GM18858 (cell line): ENCODE results near the gene TMEM140.
A peak's percentile ranks its signal among the peaks of the same experiment; 100 is the strongest.
"Not testable (repeated sequence)": the region's sequence is repeated elsewhere in the genome, so short reads cannot be mapped to it uniquely, and the experiment has no call there.

ENCODE experiments used
- ATAC-seq: cut with Tn5 transposase; IDR thresholded peaks from one replicate; pipeline ENCODE4 v1.9.1; 2021; ENCODE audit not compliant: unreplicated experiment

The TMEM140 gene

DNA sequence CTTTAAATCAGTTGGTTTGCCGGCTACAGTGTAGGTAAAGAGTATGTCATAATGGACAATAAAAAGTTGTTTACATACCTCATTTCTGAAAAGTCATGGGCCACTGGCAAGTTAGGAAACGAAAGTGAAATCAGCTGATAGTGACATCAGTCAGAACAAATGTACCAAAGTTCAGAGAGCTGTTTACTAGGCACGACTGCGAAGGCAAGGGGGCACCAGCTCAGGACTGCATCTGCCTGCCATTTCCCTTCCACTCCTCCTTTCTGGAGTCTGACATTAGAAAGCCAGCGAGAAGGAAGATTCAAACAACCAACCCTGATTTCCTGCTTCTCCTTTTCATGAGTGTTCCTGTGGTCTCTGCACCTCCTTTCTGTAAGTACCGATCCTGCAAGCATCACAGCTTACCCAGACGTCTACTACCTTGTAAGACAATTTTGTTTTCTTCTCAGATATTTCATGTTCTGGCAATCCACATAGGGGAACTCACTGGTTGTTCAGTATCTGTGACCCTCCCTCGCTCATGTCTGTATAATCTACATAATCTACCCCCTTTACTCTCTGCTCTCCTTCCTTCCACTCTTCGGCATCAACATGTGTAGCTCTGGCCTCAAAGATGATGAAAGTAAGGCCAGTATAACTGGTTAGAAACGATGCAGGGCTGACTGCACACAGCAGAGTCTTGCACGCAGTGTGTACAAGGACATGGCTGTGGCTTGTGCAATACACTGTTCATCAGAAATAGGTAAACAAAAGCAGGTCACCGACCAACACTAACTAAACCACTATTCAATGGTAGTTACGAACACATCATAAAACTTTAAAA lies at the start of gene TMEM140:
Gene TMEM140 (plus strand): TSS at position 174 of the 823 bp plus-strand sequence. CDS start 16,370 bp downstream, outside the sequence.
- peak; percentile 57 for ATAC-seq

DNA sequence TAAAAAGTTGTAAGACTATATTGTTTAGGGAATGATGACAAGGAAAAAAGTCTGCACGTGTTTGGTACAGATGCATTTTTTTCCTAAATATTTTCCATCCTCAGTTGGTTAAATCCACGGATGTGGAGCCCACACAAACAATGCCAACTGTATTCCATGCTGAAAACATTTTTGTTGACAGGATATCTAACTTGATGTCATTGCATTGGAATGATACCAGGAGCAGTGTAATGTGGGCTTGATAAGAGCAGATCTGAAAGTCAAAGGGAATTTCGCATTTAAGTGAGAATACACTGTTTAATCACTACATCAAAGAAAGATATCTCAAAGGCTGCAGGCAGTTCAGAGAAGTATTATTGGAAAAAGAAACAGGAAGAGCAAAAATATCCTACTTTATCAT lies 49.5 kb upstream of the TMEM140 start:
- ATAC-seq: no peak

DNA sequence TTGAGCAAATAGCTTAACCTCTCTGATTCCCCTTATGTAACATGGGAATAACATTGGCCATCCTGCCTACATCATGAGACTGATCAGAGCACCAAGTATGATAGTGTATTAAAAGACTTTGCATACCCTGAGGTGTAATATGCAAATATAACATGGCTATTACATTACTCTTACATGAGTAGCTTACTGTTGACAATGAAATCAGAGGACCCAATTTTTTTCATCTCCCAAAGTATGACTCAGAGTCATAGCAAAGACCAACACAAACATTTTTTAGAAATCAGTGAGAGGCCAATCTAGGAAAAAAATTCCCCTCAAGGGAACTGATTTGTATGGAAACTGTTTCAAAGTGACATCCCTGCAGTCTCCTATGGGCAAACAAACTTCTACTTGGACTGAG lies 47.0 kb upstream of the TMEM140 start:
- ATAC-seq: no peak

DNA sequence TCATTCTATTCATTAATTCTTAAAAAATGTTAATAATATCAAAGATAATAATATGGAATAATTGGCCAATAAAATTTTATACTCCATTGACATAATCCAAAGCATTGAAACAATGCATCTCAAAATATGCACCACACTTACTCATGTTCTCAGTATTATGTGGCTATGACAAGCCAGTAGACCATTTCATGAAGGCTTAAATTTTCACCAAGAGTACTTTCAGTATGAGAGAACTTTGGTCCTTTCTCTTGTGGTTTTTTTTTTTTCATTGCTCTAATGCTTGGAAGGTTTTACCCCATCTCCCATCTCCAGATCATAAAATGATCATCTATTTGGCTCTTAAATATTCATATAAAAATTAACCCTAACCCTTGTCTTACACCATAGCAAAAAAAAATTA lies 45.5 kb upstream of the TMEM140 start:
- peak; percentile 97 for ATAC-seq

DNA sequence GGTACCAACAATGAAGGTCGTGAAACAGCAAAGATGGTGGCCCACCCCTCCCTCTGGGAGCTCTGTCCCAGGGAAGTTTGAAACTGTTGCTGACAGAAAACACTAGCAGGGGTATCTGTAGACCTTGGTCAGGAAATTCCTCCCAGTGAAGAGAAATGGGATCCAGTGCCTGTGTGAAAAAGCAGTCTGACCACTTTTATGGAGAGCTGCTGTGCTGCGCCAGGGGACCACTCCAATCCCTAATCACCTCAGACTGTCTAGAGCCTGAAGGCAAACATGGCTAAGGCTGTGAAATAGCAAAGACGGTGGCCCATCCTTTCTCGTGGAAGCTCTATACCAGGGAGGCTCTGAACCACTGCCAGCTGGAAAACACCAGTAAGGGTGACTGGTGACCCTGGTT lies 38.3 kb upstream of the TMEM140 start:
- no peak for ATAC-seq

DNA sequence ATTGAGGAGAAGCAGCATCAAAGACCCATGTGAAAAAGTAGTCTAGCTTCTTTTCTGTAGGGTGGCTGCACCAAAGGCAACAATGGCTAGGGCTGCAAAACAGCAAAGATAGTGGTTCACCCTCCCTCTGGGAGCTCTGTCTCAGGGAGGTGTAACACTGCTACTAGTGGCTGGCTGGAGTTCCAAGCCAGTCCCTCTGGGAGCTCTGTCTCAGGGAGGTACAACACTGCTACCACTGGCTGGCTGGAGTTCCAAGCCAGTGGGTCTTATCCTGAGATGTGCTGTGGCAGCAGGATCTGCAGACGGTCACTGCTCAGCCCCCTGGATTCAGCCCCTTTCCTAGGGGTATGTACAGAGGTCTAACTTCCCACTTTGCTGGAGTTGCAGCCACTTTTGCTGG lies 37.9 kb upstream of the TMEM140 start:
- no peak for ATAC-seq

DNA sequence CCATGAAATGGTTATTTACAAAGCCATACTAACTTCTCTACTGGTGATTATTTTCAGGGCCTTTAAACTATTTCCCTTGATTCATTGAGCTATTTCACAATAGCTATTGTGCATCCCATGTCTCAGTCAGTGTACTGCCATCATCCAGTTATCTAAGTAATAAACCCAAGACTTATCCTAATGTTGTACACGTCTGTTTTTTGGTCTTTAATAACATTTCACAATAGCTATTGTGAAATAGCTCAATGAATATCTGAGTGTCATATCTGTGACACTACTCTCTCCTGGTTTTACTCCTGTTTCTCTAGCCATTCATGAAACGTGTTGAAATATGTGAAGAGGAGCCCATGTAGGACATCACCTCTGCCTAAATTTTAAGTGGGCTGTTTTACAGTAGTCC lies 36.5 kb upstream of the TMEM140 start:
- ATAC-seq: no peak

DNA sequence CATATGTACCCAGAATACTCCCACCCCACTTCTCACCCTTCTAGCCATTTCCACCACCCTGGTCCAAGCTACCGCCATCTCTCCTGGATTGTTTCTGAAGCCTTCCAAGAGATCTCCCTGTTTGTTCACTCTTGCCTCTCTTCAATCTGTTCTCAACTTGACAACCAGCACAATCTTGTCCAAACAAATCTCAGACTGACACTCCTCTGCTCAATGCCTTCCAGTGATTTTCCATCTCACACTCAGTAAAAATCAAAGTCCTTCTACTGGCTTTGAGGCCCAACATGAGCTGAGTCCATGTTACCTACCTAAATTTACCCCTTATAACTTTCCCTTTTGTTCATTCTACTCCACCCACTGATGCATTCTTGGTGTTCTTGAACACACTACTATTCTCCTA lies 33.2 kb upstream of the TMEM140 start:
- ATAC-seq: no peak

DNA sequence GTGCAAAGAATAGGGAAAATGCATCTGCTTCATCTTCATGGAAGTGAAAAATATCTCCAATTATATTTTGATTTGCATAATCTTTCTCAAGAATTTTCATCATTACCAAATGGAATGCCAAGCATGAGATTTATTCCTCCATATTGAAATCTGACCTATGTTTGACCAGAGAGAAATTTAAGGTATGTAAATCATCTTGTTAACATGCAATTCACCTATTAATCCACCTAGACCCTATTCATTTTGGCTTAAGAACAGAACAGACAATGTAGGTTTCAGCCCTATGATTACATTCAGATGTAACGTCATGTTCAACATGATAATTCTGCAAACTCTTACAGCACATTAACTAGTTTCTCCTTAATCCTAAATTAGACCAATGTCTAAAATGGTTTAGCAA lies 30.8 kb upstream of the TMEM140 start:
- ATAC-seq: no peak

DNA sequence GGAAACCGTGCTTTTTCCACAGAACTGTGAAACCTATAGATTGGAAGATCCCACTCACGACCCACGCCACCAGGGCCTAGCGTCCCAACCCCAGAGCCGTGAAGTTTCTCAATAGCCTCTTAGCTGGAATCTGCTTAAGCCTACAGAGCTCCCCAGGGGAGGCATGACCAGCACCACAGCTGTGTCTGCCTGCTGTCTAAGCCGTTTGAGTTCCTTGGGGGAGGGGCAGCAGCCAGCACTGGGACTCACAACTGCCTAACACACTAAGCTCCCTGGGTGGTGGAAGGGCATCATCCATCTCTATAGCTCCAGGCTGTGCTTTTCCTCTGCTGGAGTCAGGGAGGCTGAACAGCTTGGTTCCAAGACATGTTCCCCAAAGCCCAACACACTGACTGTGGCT lies 26.0 kb upstream of the TMEM140 start:
- ATAC-seq: no peak

DNA sequence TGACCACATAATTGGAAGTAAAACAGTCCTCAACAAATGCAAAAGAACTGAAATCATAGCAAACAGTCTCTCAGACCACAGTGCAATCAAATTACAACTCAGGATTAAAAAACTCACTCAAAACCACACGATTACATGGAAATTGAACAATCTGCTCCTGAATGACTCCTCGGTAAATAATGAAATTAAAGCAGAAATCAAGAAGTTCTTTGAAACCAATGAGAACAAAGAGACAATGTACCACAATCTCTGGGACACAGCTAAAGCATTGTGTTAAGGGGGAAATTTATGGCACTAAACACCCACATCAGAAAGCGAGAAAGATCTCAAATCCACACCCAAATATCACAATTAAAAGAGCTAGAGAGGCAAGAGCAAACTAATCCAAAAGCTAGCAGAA lies 23.2 kb upstream of the TMEM140 start:
- ATAC-seq: not testable (repeated sequence)

DNA sequence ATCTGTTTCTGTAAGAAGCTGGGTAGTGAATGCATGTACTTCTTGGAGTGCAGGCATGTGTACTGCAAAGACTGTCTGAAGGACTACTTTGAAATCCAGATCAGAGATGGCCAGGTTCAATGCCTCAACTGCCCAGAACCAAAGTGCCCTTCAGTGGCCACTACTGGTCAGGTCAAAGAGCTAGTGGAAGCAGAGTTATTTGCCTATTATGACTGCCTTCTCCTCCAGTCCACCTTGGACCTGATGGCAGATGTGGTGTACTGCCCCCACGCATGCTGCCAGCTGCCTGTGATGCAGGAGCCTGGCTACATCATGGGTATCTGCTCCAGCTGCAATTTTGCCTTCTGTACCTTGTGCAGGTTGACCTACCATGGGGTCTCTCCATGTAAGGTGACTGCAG lies 18.9 kb upstream of the TMEM140 start:
- no peak for ATAC-seq

DNA sequence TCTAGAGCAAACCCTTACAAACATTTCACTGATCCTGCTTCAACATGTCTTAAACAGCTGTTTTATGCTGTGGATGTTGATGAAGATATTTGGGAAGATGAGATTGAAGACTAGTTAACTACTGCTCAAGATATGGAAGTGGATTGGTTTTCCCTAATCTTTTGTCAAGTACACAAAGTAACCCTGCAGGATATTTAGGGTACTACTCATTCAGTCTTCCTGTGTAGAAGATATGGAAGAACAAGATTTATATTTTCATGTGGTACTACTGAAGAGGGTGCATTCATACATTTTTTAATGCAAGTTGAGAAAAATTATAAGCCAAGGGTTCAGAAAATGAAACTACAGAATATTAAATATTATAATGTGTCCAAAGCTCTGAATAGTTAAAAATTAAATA lies 18.3 kb upstream of the TMEM140 start:
- ATAC-seq: no peak

DNA sequence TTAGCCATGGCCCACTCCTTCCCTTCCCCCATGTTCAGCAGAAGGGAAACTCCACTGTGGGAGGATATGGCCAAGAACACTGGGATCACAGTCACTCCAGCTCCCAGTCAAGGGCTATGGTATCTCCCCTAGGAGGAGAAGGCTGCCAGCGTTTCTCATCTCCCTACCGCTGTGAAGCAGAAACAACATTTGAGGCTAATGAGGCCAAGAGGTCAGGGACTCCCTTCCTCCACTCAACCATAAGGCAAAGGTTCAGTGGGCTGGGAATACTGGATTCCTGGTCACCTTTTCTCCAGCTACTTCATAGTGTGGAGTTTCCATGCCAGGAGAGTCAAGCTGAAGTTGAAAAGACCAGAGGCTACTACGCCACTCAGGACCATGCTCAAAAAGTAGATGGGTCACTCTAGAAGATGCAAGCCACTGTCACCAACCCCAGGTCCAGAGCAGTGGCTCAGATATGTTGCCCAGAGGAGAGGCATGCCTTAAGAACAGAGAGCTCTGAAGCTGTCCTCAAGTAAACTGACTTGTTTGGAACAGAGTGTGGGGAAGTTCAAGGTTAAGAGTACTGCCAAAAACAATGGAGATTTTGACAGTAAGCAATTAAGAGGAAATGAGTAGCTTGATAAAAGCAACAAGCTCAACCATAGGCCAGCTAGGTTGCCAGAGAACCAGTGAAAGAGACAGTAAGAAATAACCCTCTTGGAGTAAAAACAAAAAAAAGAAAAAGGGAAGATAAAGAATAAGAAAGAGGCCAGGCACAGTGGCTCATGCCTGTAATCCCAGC lies 3.8 kb upstream of the TMEM140 start:
- no peak for ATAC-seq

DNA sequence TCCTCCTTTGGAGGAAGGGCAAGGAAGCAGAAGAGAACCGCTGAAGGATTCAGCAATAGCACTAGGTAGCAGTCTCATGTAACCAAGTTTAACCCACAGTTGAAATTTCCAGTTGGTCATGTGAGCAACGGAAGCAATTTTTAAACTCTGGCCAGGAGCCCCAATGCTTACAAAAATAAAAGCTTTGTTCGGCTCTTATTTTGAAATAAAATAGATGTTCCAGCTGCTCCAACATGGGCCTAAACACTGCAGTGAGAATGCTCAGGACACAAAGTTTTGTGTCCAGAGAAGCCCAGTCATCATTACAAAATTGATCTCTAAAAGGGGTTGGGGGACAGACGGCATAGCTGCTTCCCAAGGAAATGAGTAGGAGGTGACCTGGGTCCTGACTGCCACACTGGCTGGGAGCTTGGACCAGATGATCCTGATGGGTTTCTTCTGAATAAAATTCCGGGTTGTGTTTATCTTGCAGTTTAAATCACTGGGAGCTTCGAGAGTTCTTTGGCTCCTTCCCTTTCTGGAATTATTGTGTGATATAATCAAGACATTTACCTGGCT lies 452 bp upstream of the TMEM140 start:
- ATAC-seq: peak; percentile 1

DNA sequence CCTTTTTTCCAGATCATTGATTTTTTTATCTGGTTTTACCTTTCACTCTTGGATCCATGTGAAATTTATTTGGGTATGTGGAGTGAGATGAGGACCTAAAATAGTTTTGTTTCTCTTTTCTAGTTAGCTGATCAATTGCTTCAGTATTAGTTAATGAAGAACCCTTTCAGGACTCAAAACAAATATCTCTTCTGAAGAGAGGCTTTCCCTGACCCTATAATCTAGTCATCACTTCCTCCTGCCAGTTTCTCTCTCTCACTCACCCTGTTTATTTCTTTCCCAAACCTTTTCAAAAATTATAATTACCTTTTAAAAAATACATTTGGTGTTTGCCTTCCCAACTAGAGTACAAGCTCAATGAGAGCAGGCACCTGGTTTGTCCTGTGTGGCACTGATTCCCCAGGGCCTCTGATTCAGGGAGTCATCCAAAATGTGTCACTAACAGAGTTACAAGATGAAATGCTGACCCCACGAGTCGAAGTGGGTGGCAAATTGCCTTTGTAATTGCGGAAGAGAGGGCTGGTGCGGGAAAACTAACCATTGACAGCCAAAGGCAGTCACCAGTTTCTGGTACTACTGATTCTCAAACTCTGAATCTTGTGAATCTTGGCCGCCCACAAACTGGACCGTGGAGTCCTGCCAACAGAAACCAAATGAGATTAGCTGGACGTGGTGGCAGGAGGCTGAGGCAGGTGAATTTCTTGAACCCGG lies 2.4 kb downstream of the TMEM140 start:
- ATAC-seq: no peak

DNA sequence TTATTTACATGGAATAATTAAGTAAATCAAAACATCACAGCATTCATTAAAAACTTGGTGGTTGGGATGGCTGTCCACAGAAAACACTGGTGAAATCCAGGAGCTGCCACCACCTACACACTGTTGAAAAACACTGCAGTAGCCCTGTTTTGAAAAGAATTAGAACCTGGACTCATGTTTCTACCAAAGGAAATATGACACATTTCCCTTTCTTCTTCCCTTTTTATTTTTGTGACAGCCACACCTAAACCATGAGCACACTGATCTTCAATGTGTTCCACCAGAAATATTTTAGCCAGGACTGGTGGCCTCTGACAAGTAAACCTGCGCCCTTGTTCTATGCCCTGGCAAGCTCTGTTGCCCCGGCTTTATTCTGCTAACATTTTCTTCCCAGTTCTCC lies 3.3 kb downstream of the TMEM140 start:
- no peak for ATAC-seq

DNA sequence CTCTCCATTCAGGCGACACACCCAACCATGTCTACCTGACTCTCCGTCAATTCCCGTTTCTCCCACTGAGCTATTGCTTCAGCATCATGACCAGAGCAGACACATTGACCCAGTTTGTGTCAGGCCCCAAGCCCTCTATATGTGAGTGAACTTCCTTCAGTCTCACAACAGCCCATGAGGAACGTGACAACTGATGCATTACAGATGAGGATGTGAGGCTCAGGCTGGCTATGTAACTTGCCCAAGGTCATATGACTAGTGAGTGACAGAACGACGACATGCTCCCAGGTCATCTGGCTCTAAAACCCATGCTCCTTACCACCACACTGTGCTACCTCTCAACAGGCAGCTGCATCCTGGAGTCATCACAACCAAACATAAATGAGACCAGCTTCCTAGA lies 3.7 kb downstream of the TMEM140 start:
- no peak for ATAC-seq

DNA sequence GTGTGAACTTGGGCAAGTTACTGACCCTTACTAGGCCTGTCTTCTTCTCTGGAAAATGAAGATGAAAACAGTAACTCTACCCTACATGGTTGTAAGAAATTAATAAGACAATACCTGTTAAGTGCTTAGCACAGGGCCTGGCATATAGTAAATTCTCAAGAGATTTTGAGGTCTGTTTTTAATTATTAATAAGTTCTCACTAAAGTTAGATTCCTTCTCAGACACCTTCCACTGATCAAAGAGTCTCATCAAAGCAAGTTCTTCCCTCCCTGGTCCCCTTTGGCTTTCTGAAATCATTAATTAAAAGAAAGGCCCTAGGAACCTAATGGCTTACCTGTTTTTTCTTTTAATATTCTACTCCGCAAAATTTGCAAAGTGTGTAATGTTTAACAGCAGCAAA lies 4.6 kb downstream of the TMEM140 start:
- no peak for ATAC-seq

DNA sequence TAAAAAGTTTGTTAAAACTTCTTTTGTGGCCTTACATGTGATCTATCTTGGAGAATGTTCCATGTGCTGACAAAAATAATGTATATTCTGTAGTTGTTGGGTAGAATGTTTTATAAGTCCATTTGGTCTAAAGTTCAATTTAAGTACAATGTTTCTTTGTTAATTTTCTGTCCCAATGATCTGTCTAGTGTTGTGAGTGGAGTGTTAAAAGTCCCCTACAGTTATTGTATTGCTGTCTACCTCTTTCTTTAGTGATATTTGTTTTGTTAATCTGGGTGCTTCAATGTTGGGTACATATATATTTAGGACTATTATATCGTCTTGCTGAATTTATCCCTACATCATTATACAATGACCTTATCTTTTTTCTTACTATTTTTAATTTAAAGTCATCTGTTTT lies 6.9 kb downstream of the TMEM140 start:
- ATAC-seq: no peak

DNA sequence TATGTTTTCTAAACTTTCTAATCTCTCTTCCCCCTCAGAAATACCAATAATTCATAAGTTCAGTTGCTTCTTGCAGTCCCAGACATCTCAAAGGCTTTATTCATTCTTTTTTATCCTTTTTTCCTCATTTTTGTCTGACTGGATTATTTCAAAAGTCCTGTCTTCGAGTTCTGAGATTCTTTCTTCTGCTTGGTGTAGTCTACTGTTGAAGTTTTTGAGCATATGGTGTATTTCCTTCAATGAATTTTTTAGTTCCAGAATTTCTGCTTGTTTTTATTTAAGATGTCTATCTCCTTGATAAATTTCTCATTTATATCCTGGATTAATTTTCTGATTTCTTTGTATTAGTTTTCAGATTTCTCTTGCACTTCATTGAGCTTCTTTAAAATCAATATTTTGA lies 8.4 kb downstream of the TMEM140 start:
- ATAC-seq: no peak
